Peyer's patch (tissue), 4 donors: ENCODE results near the gene PCDHA5.

Experiments
- CTCF ChIP-seq, 6 experiments: fragments of 450-650 bp in 4 of 6; fragments of 200-600 bp in 2 of 6; sonication (generic) in 1 of 6; IDR thresholded peaks; one replicate each; pipeline ENCODE4 v1.5.1; 2017 to 2019; ENCODE audit warnings: antibody characterized with exemption in 6 of 6, mild to moderate bottlenecking in 3 of 6, moderate library complexity in 1 of 6
- POLR2A ChIP-seq, 2 donors: fragments of 450-650 bp; IDR thresholded peaks; one replicate each; pipeline ENCODE4 v1.5.1; 2017; ENCODE audit warnings: antibody characterized with exemption in 2 of 2, mild to moderate bottlenecking in 2 of 2, moderate library complexity in 2 of 2

GRCh38 chr5:140806834-140807775 is 14.3 kb upstream of the PCDHA5 start, which contains the start of gene PCDHA4:
- TF ChIP-seq POLR2A (IDR thresholded peaks at IDR 0.05) (no peak), CTCF (IDR thresholded peaks at IDR 0.05) (peak in 1 of 6 experiments; percentile 9)
